Parathyroid adenoma (tissue), 2 donors: Measurements from ENCODE around the gene TMEM205.

Experiments
- H2AFZ ChIP-seq: fragments of 300-600 bp; sonication (generic); one replicate; pipeline ENCODE4 v1.7.0; 2017; ENCODE audit warnings: antibody characterized with exemption, mild to moderate bottlenecking
- H3K27ac ChIP-seq: fragments of 300-600 bp; sonication (generic); one replicate; pipeline ENCODE4 v1.7.0; 2017
- H3K27me3 ChIP-seq: fragments of 300-600 bp; sonication (generic); one replicate; pipeline ENCODE4 v1.7.0; 2017; ENCODE audit warnings: low read length; ENCODE audit not compliant: control insufficient read depth, insufficient read depth
- H3K36me3 ChIP-seq: fragments of 300-600 bp; sonication (generic); one replicate; pipeline ENCODE4 v1.7.0; 2017; ENCODE audit warnings: low read length; ENCODE audit not compliant: control insufficient read depth, insufficient read depth
- H3K4me1 ChIP-seq: fragments of 300-600 bp; sonication (generic); one replicate; pipeline ENCODE4 v1.7.0; 2017; ENCODE audit warnings: control low read depth
- H3K4me2 ChIP-seq: fragments of 300-600 bp; sonication (generic); one replicate; pipeline ENCODE4 v1.7.0; 2017; ENCODE audit warnings: low read length
- H3K4me3 ChIP-seq: fragments of 300-600 bp; sonication (generic); one replicate; pipeline ENCODE4 v1.7.0; 2017; ENCODE audit warnings: low read depth, low read length
- H3K79me2 ChIP-seq: fragments of 300-600 bp; sonication (generic); one replicate; pipeline ENCODE4 v1.7.0; 2017; ENCODE audit warnings: control low read depth
- H3K9ac ChIP-seq: fragments of 300-600 bp; sonication (generic); one replicate; pipeline ENCODE4 v1.7.0; 2017; ENCODE audit warnings: mild to moderate bottlenecking
- H3K9me3 ChIP-seq: fragments of 300-600 bp; sonication (generic); one replicate; pipeline ENCODE4 v1.7.0; 2017; ENCODE audit warnings: low read length; ENCODE audit not compliant: control insufficient read depth
- TF ChIP-seq, protein P1 (sequence below): fragments of 300-600 bp; sonication (generic); IDR thresholded peaks from one replicate; pipeline ENCODE4 v1.7.0; 2017; ENCODE audit warnings: antibody characterized with exemption, mild to moderate bottlenecking
- donor health status: primary hyperparathyroidism.

TMEM205 gene

DNA sequence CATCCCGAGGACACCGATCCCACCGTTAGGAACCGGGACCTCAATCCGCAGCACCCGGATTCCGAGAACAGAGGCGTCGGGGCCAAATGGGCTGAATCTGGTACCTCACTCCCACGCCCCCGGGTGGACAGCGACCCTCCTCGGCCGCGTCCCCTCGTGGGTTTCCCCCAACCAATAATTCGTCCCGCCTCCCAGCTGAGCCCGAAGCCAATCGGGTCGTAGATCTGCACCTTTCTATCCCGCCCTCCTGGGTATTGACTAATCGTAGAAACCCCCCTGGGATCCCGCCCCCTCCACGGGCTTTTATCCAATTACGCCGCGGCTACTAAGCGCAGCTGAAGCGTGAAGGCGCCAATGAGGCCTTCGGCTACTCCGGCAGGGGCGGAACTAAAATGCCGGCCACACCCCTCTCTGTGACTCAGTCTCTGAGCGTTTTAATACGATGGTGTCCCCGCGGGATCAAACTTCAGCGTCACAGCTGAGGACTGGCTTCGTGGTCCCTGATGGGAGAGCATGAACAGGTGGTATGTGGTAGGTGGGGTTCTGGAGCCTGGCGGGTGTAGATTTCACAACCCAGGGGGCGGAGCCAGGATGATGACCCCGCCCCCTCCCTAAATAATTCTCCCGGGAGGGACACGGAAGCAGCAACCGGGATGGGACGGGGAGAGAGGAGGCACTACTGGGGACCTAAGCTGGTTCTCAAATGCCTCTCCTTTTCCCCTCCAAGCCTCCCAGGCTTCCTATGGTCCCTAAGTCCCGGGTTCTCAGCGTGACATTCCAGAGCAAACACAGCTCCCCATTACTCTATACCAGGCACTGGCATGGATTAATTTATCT is at the start of gene TMEM205, which contains the start of gene CCDC159:
Gene TMEM205 (minus strand): TSS at position 165 of the 837 bp plus-strand sequence. CDS start 649 bp downstream, outside the sequence.
Gene CCDC159 (plus strand): TSS at position 416 of the 837 bp plus-strand sequence. CDS start 88 bp downstream, at position 504.
- Histone ChIP-seq H3K27me3 (no peaks in the 10 kb centered on the region), H3K9ac (no peak within 1 kb of the TSS), H3K36me3 (no peaks in the 10 kb centered on the region), H3K4me3 (peak within 1 kb of the TSS; percentile 97), H3K4me2 (peak within 1 kb of the TSS; percentile 97), H3K27ac (peak within 1 kb of the TSS; percentile 70), H3K4me1 (peaks cover 19% of the 10 kb centered on the region), H3K9me3 (no peaks in the 10 kb centered on the region), H2AFZ (peak within 1 kb of the TSS; percentile 91), H3K79me2 (no peaks in the 10 kb centered on the region)
- TF ChIP-seq, protein P1, sequence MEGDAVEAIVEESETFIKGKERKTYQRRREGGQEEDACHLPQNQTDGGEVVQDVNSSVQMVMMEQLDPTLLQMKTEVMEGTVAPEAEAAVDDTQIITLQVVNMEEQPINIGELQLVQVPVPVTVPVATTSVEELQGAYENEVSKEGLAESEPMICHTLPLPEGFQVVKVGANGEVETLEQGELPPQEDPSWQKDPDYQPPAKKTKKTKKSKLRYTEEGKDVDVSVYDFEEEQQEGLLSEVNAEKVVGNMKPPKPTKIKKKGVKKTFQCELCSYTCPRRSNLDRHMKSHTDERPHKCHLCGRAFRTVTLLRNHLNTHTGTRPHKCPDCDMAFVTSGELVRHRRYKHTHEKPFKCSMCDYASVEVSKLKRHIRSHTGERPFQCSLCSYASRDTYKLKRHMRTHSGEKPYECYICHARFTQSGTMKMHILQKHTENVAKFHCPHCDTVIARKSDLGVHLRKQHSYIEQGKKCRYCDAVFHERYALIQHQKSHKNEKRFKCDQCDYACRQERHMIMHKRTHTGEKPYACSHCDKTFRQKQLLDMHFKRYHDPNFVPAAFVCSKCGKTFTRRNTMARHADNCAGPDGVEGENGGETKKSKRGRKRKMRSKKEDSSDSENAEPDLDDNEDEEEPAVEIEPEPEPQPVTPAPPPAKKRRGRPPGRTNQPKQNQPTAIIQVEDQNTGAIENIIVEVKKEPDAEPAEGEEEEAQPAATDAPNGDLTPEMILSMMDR, result no peak

DNA sequence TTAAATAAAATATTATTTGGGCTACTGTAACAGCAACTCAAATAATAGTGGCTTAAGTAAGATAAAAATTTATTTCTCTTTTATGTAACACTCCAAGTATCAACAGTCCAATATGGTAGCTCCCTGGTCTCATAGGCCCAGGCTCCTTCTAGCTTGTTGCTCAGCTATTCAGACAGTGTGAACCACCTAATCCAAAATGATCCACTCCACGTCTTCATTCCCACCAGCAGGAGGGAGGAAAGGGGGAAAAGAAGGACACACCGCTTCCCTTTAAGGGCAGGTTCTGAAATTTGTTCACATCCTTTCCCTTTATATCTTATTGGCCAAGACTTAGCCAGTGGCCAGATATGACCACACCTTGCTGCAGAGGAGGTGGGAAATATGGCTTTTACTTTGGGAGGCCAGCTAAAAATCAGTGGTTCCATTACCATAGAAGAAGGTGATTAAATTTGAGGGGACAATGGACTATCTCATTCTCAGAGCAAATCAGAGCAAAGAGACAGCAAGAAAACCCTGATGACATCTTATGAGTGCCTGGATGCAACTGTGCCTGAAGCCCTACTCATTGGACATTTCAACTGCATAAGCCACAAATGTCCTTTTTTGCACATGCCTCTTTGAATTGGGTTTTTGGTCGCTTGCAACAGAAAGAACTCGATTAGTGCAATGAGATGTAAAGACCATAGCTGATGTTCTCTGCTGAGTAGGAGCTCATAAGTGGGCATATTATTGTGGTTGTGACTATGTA is 45.0 kb upstream of the TMEM205 start:
- H3K4me1 ChIP-seq, result no peaks in the 10 kb centered on the region
- no peaks in the 10 kb centered on the region for H3K9me3 ChIP-seq
- H3K27me3 ChIP-seq, result no peaks in the 10 kb centered on the region
- H3K4me2 ChIP-seq, result no peak overlapping the region
- H3K4me3 ChIP-seq, result no peak overlapping the region
- H2AFZ ChIP-seq, result no peak overlapping the region
- H3K9ac ChIP-seq, result no peak overlapping the region
- H3K36me3 ChIP-seq, result no peaks in the 10 kb centered on the region
- H3K27ac ChIP-seq, result no peak overlapping the region
- H3K79me2 ChIP-seq, result no peaks in the 10 kb centered on the region
- TF ChIP-seq, protein P1, result no peak

DNA sequence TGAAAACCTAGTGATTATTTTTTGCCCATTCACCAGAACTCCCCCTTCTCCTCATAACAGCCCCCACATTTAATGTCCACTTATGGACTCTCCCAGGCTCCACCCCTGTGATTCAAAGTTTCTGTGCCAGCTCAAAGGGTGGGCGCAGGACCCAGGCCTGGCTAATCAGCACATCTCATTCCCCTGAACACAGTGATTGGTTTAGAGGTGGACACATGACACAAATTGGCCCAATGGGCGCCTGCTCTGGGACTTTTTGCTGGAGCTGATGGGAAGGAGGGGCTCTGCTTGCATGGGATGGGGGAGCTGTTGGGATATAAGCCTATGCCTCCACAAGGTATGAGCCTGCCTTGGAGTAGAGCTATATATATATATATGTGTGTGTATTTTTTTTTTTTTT is 44.3 kb upstream of the TMEM205 start:
- Histone ChIP-seq H3K4me2 (no peak overlapping the region), H3K27ac (no peak overlapping the region), H3K79me2 (no peaks in the 10 kb centered on the region), H3K9me3 (no peaks in the 10 kb centered on the region), H3K4me3 (no peak overlapping the region), H3K4me1 (no peaks in the 10 kb centered on the region), H3K27me3 (no peaks in the 10 kb centered on the region), H2AFZ (no peak overlapping the region), H3K9ac (no peak overlapping the region), H3K36me3 (no peaks in the 10 kb centered on the region)
- TF ChIP-seq, protein P1, result no peak

DNA sequence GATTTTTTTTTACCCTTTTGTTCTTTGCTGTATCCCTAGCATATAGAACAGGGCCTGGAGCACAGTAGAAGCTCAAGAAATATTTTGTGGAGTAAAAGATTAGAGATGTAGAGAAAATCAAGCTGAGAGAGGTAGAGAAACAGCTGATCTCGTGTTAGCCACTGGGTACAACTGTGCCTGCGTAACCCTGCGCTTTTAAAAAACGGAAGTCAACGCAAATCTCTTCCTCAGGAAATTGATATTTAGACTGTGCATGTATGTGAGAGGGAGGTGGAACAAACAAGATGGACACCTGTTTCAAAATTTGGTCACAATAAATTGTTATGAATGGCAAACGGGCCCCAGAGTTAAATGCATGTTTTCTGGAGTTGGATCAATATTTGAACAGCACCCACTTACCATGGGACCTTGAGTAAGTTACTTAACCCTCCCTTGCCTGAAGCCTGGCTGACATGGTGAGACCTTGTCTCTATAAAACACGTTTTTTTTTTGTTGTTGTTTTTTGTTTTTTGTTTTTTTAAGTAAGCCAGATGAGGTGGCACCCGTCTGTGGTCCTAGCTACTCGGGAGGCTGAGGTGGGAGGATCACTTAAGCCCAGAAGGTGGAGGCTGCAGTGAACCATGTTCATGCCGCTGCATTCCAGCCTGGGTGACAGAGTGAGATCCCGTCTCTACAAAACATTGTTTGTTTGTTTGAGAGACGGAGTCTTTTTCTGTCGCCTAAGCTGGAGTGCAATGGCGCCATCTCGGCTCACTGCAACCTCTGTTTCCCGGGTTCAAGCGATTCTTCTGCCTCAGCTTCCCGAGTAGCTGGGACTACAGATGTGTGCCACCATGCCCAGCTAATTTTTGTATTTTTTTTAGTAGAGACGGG is 41.3 kb upstream of the TMEM205 start:
- Histone ChIP-seq H3K4me1 (no peaks in the 10 kb centered on the region), H3K79me2 (no peaks in the 10 kb centered on the region), H3K27me3 (no peaks in the 10 kb centered on the region), H3K4me2 (no peak overlapping the region), H3K27ac (no peak overlapping the region), H2AFZ (no peak overlapping the region), H3K4me3 (no peak overlapping the region), H3K9ac (no peak overlapping the region), H3K9me3 (no peaks in the 10 kb centered on the region), H3K36me3 (no peaks in the 10 kb centered on the region)
- TF ChIP-seq, protein P1, result no peak
